ENCODE data around the gene ARHGEF9. TPM values are rescaled to one million over a fixed set of nuclear protein-coding genes. Genes with fewer than 3 reads are reported as not detected.
"Not testable (repeated sequence)": the region's sequence is repeated elsewhere in the genome, so short reads cannot be mapped to it uniquely, and the experiment has no call there.

The ARHGEF9 gene
- total RNA-seq, 4 donors from 2014 or later = 29.9 to 108 (median 36.9) TPM

GRCh38 chrX:63812823-63813222 lies 27.8 kb upstream of the ARHGEF9 start:
- no peaks in the 10 kb centered on the region for H3K27me3 ChIP-seq
- H3K9me3 ChIP-seq = no peaks in the 10 kb centered on the region
- TF ChIP-seq POLR2A (IDR thresholded peaks at IDR 0.05) = no peak
- no peak for TF ChIP-seq POLR2AphosphoS5 (IDR thresholded peaks at IDR 0.05)
- no peak for TF ChIP-seq CTCF (IDR thresholded peaks at IDR 0.05)
- TF ChIP-seq EP300 (IDR thresholded peaks at IDR 0.05; ENCODE audit: low read depth) = no peak
- WGBS, 2 donors (ENCODE audit: low coverage in 1 of 2) = 70 to 86% methylated on average over 2 to 5 of the region's 5 CpGs
- no peaks in the 10 kb centered on the region for H3K36me3 ChIP-seq
- intact Hi-C loops (cut with DNase I; ENCODE audit: low total_unique reads) = no loop called here
- in situ Hi-C loops (cut with MboI; ENCODE audit: low pct_ligation_motif_present in 1 of 4, low pct_unique_long_range_greater_than_20kb in 1 of 4, low sequenced_read_pairs in 3 of 4) = no loop called here
- no peaks in the 10 kb centered on the region for H3K4me1 ChIP-seq
- no peak for DNase-seq
- no peak overlapping the region for H3K27ac ChIP-seq
- no peak overlapping the region for H3K4me3 ChIP-seq

GRCh38 chrX:63810746-63811145 lies 25.7 kb upstream of the ARHGEF9 start:
- H3K27ac ChIP-seq = no peak overlapping the region
- 80% methylated on average over 2 of the region's 2 CpGs; no CpG with 5 or more reads in 1 of the 2 donors for WGBS, 2 donors (ENCODE audit: low coverage in 1 of 2)
- no peaks in the 10 kb centered on the region for H3K4me1 ChIP-seq
- TF ChIP-seq POLR2A (IDR thresholded peaks at IDR 0.05) (no peak), CTCF (IDR thresholded peaks at IDR 0.05) (no peak), EP300 (IDR thresholded peaks at IDR 0.05; ENCODE audit: low read depth) (no peak), POLR2AphosphoS5 (IDR thresholded peaks at IDR 0.05) (no peak)
- no peaks in the 10 kb centered on the region for H3K9me3 ChIP-seq
- in situ Hi-C loops (cut with MboI; ENCODE audit: low pct_ligation_motif_present in 1 of 4, low pct_unique_long_range_greater_than_20kb in 1 of 4, low sequenced_read_pairs in 3 of 4) = no loop called here
- H3K4me3 ChIP-seq = no peak overlapping the region
- H3K27me3 ChIP-seq = no peaks in the 10 kb centered on the region
- DNase-seq = no peak
- intact Hi-C loops (cut with DNase I; ENCODE audit: low total_unique reads) = no loop called here
- H3K36me3 ChIP-seq = no peaks in the 10 kb centered on the region

- intact Hi-C loops (cut with DNase I; ENCODE audit: low total_unique reads) (no loop called here), in situ Hi-C loops (cut with MboI; ENCODE audit: low pct_ligation_motif_present in 1 of 4, low pct_unique_long_range_greater_than_20kb in 1 of 4, low sequenced_read_pairs in 3 of 4) (no loop called here)
- Histone ChIP-seq H3K4me1 (no peaks in the 10 kb centered on the region), H3K36me3 (no peaks in the 10 kb centered on the region), H3K27ac (no peak overlapping the region), H3K9me3 (no peaks in the 10 kb centered on the region), H3K27me3 (no peaks in the 10 kb centered on the region), H3K4me3 (no peak overlapping the region)
- WGBS, 2 donors (ENCODE audit: low coverage in 1 of 2) = 31% methylated on average over 3 of the region's 3 CpGs; no CpG with 5 or more reads in 1 of the 2 donors
- DNase-seq = no peak
- TF ChIP-seq CTCF (IDR thresholded peaks at IDR 0.05) (no peak), EP300 (IDR thresholded peaks at IDR 0.05; ENCODE audit: low read depth) (no peak), POLR2A (IDR thresholded peaks at IDR 0.05) (no peak), POLR2AphosphoS5 (IDR thresholded peaks at IDR 0.05) (no peak)
Measured at GRCh38 chrX:63809173-63809572, 24.2 kb upstream of the ARHGEF9 start.

GRCh38 chrX:63795406-63795805 lies 10.4 kb upstream of the ARHGEF9 start:
- in situ Hi-C loops (cut with MboI; ENCODE audit: low pct_ligation_motif_present in 1 of 4, low pct_unique_long_range_greater_than_20kb in 1 of 4, low sequenced_read_pairs in 3 of 4) = not testable (repeated sequence)
- 78 to 86% methylated on average over 1 to 2 of the region's 2 CpGs for WGBS, 2 donors (ENCODE audit: low coverage in 1 of 2)

GRCh38 chrX:63785708-63786040 lies 660 bp upstream of the ARHGEF9 start:
- 40 to 54% methylated on average over 1 to 4 of the region's 4 CpGs for WGBS, 2 donors (ENCODE audit: low coverage in 1 of 2)
- in situ Hi-C loops (cut with MboI; ENCODE audit: low pct_ligation_motif_present in 1 of 4, low pct_unique_long_range_greater_than_20kb in 1 of 4, low sequenced_read_pairs in 3 of 4) = no loop called here
- Histone ChIP-seq H3K27me3 (no peaks in the 10 kb centered on the region), H3K4me1 (peaks cover 0 to 6% (median 0%) of the 10 kb centered on the region in 4 donors), H3K27ac (peak overlapping the region in 3 of 4 donors; percentile 37 to 75 (median 71)), H3K36me3 (no peaks in the 10 kb centered on the region), H3K9me3 (no peaks in the 10 kb centered on the region), H3K4me3 (peak overlapping the region in 3 of 4 donors; percentile 22 to 57 (median 39))
- TF ChIP-seq POLR2A (IDR thresholded peaks at IDR 0.05) = no peak
- no peak for TF ChIP-seq POLR2AphosphoS5 (IDR thresholded peaks at IDR 0.05)
- no peak for TF ChIP-seq CTCF (IDR thresholded peaks at IDR 0.05)
- no peak for TF ChIP-seq EP300 (IDR thresholded peaks at IDR 0.05; ENCODE audit: low read depth)
- DNase-seq = no peak
- intact Hi-C loops (cut with DNase I; ENCODE audit: low total_unique reads) = no loop called here

More at GRCh38 chrX:63795406-63795805, 10.4 kb upstream of the ARHGEF9 start:
- H3K4me3 ChIP-seq; H3K27me3 ChIP-seq; intact Hi-C loops (cut with DNase I; ENCODE audit: low total_unique reads); DNase-seq; H3K4me1 ChIP-seq; H3K36me3 ChIP-seq; H3K9me3 ChIP-seq; H3K27ac ChIP-seq: not testable (repeated sequence)

Measured in transverse colon (tissue), 4 donors.